NB4 (cell line): ENCODE measurements around the gene ZNF334.

ENCODE experiments used
- DNase-seq: peaks from one replicate; pipeline ENCODE4 v3.0.0; 2010; ENCODE audit warnings: low read depth
- H3K4me3 ChIP-seq: one replicate; pipeline ENCODE4 v1.5.1; 2011; ENCODE audit warnings: mild to moderate bottlenecking, low read depth, low read length, moderate library complexity
- CTCF ChIP-seq: IDR thresholded peaks from one replicate; pipeline ENCODE4 v1.5.1; 2012; ENCODE audit warnings: low read depth, low read length
- MAX ChIP-seq: IDR thresholded peaks from 2 replicates; pipeline ENCODE4 v1.6.1; 2011; ENCODE audit warnings: low read depth, low read length
- MYC ChIP-seq: IDR thresholded peaks from 2 replicates; pipeline ENCODE4 v1.6.1; 2011; ENCODE audit warnings: low read depth, low read length
- POLR2A ChIP-seq: IDR thresholded peaks from 2 replicates; pipeline ENCODE4 v1.6.1; 2011; ENCODE audit warnings: mild to moderate bottlenecking; ENCODE audit not compliant: insufficient read length; ENCODE audit errors: extremely low read depth

Gene ZNF334

DNA sequence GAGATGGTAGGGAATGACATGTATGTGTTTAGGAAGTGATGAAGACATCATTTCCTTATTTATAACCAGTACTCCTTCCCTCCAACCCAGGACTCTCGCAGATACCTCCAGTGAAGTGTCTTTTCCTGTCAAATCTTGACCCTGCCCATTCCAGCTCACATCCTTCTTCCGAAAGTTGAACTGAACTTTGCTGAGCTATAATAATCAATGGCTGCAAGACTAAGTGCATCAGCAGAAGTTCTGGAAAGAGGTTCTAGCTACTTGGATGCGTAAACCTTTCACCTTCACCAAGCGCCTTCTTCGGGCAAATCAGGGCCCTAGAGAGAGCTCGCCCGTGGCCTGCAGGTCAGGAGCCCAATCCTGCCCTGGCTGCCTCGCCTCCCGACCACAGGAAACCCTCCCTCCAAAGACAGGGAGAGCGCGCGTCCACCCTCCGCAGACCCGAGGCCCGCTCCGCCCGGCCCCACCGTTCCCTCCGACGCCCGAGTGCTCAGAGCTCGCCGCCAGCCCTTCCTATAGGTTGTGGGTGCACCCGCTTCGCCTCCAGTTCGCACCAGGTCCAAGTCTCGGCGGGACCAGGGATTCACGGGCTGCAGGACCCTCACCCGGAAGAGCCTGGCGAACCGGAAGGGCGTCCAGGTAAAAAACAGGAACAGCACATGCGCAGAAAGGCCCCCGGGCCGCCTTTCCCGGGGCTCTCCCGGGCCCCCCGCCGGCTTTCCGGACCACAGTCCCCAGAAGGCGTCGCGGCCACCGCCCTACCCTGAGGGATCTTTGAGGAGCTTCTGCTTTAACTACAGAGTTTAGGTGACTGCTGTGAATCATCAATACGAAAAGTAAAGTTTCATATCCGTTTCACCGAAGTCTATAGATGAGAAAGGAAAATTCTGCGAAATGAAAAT is at the start of gene ZNF334:
Gene ZNF334, minus strand, starts transcription at position 617 of the 902 bp plus-strand sequence. CDS start 1,457 bp downstream, outside the sequence.
- H3K4me3 ChIP-seq = peak within 1 kb of the TSS; percentile 63
- DNase-seq = peak; percentile 81
- no peak for TF ChIP-seq MYC
- TF ChIP-seq MAX = no peak
- TF ChIP-seq CTCF = no peak
- no peak for TF ChIP-seq POLR2A

- DNase-seq = peak; percentile 81
- H3K4me3 ChIP-seq = peak overlapping the region; percentile 53
- peak; percentile 92 for TF ChIP-seq CTCF
- no peak for TF ChIP-seq MAX
- TF ChIP-seq MYC = no peak
- no peak for TF ChIP-seq POLR2A
These were observed 49.2 kb upstream of the ZNF334 start for GRCh38 chr20:46562373-46563169.

- TF ChIP-seq MAX (no peak), MYC (no peak), POLR2A (no peak), CTCF (no peak)
- DNase-seq = no peak
- H3K4me3 ChIP-seq = peak overlapping the region; percentile 53
These were observed 48.6 kb upstream of the ZNF334 start for GRCh38 chr20:46562009-46562372.

DNA sequence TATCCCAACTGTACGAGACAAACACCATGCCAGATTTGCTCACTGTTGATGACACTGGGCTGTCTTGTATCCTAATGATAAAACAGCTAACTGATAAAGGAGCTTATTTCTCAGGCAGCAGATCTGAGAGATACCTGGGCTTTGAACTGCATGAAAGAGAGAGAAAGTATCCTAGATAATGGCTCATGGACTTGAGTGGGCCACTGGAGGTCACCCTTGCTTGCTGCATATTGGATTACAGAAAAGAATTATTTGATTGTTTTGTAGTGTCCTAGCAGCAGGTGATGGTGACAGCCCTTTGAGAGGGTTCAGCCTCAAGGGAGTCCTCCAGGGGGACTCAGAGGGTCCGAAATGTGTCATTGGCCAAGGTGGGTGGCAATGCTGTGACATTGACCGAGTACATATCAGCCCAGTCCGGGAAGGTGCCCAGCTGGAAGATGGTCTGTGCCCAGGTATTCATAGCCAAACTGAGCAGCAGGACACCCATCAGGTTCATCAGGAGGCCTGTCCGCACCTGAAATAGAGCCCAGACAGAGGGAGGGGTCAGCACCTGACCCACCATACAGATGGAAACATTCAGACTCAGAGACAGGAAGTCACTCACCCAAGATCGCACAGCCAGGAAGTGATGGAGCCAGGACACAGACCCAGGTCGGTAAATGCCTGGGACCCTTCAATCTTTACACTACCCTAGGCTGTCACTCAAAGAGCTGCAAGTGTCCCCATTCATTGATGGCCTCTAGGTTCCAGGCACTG is 46.5 kb upstream of the ZNF334 start:
- H3K4me3 ChIP-seq = no peak overlapping the region
- DNase-seq = no peak
- TF ChIP-seq MYC (no peak), CTCF (no peak), POLR2A (no peak), MAX (no peak)

DNA sequence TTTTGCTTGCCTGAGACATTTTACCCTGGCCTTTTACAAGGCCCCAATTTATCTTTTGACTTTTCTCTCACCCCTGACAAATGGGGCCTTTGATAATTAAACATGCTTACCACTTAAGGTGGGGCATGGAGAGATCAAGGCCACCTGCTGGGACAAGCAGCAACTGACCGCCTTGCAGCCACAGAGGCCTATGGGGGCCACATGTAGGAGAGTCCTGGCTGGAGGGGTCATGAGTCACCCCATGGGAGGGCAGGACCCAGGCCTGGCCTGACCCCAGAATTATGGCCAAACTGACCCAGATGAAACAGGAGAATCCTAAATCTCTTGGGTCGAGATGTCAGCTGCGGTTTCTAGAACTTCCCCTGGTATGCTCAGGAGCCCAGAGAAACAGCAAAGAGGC is 45.6 kb upstream of the ZNF334 start:
- DNase-seq = no peak
- TF ChIP-seq MAX = no peak
- no peak for TF ChIP-seq MYC
- TF ChIP-seq POLR2A = no peak
- no peak for TF ChIP-seq CTCF
- H3K4me3 ChIP-seq = no peak overlapping the region
